GM06990 (cell line): ENCODE results near the gene SERTAD2.

ENCODE experiments used
- DNase-seq: peaks from one replicate; pipeline ENCODE4 v3.0.0-alpha.2; 2011; ENCODE audit not compliant: insufficient read length; ENCODE audit errors: extremely low read depth
- H3K27me3 ChIP-seq: replicated peaks from 2 replicates; pipeline ENCODE4 v1.6.0; 2011; ENCODE audit warnings: low read length; ENCODE audit not compliant: control insufficient read depth, insufficient read depth
- H3K36me3 ChIP-seq: 2 replicates; pipeline ENCODE4 v1.5.1; 2011; ENCODE audit warnings: low read length; ENCODE audit not compliant: control insufficient read depth, insufficient read depth
- H3K4me3 ChIP-seq: replicated peaks from 2 replicates; pipeline ENCODE4 v1.5.1; 2011; ENCODE audit warnings: low read depth, mild to moderate bottlenecking, control low read depth, low read length
- CTCF ChIP-seq: IDR thresholded peaks from 2 replicates; pipeline ENCODE4 v1.5.1; 2011; ENCODE audit warnings: low read length, control low read depth, mild to moderate bottlenecking, inconsistent platforms; ENCODE audit not compliant: insufficient read depth, poor library complexity, severe bottlenecking

The SERTAD2 gene

GRCh38 chr2:64650296-64650695 is 3.4 kb downstream of the SERTAD2 start:
- DNase-seq, result no peak
- no peaks in the 10 kb centered on the region for H3K27me3 ChIP-seq
- no peak for TF ChIP-seq CTCF
- peak overlapping the region; percentile 26 for H3K4me3 ChIP-seq
- H3K36me3 ChIP-seq, result no peaks in the 10 kb centered on the region

GRCh38 chr2:64649626-64650025 is 4.1 kb downstream of the SERTAD2 start:
- TF ChIP-seq CTCF, result no peak
- no peak for DNase-seq
- Histone ChIP-seq H3K27me3 (no peaks in the 10 kb centered on the region), H3K36me3 (no peaks in the 10 kb centered on the region), H3K4me3 (peak overlapping the region; percentile 50)

- Histone ChIP-seq H3K4me3 (0 out of 2 replicates have a peak overlapping the region, but pooled peaks have one; percentile 9), H3K36me3 (no peaks in the 10 kb centered on the region), H3K27me3 (no peaks in the 10 kb centered on the region)
- TF ChIP-seq CTCF, result no peak
- DNase-seq, result no peak
Measured at GRCh38 chr2:64649013-64649484, 4.7 kb downstream of the SERTAD2 start.

GRCh38 chr2:64646007-64646880 is 7.5 kb downstream of the SERTAD2 start:
- Histone ChIP-seq H3K27me3 (no peaks in the 10 kb centered on the region), H3K4me3 (peak overlapping the region; percentile 23), H3K36me3 (no peaks in the 10 kb centered on the region)
- peak; percentile 69 for DNase-seq
- TF ChIP-seq CTCF, result peak; percentile 89

- Histone ChIP-seq H3K27me3 (no peaks in the 10 kb centered on the region), H3K36me3 (no peaks in the 10 kb centered on the region), H3K4me3 (peak overlapping the region; percentile 72)
- peak; percentile 76 for DNase-seq
- TF ChIP-seq CTCF, result peak; percentile 29
Measured at GRCh38 chr2:64644458-64645382, 9.0 kb downstream of the SERTAD2 start.
